Dedifferentiated amniotic fluid mesenchymal stem cell (primary cell): ENCODE results near the gene VGLL3.
"Not testable (repeated sequence)": the region's sequence is repeated elsewhere in the genome, so short reads cannot be mapped to it uniquely, and the experiment has no call there.

Source experiments
- DNase-seq: peaks from one replicate; pipeline ENCODE4 v3.0.0-alpha.2; 2016; ENCODE audit errors: extremely low spot score

VGLL3 gene

GRCh38 chr3:86990734-86991481, at the start of gene VGLL3:
TSS of gene VGLL3 (minus strand) at chr3:86991149. CDS start at chr3:86990743, 406 bp downstream.
- peak; percentile 92 for DNase-seq

GRCh38 chr3:87037652-87038051, 46.7 kb upstream of the VGLL3 start:
- no peak for DNase-seq

- DNase-seq = no peak
These were observed 45.7 kb upstream of the VGLL3 start for GRCh38 chr3:87036671-87037070.

- DNase-seq = no peak
These were observed 44.4 kb upstream of the VGLL3 start for GRCh38 chr3:87035339-87035738.

- peak; percentile 34 for DNase-seq
These were observed 42.3 kb upstream of the VGLL3 start for GRCh38 chr3:87033205-87033604.

GRCh38 chr3:87025661-87026645, 35.0 kb upstream of the VGLL3 start:
- no peak for DNase-seq

- not testable (repeated sequence) for DNase-seq
These were observed 26.4 kb upstream of the VGLL3 start for GRCh38 chr3:87017370-87017769.

GRCh38 chr3:87009271-87009670, 18.3 kb upstream of the VGLL3 start:
- no peak for DNase-seq

- DNase-seq = peak; percentile 43
These were observed 16.0 kb upstream of the VGLL3 start for GRCh38 chr3:87006844-87007439.

GRCh38 chr3:87004883-87005282, 13.9 kb upstream of the VGLL3 start:
- DNase-seq = no peak

- DNase-seq = no peak
These were observed 11.4 kb upstream of the VGLL3 start for GRCh38 chr3:87002346-87002745.

- no peak for DNase-seq
These were observed 10.6 kb upstream of the VGLL3 start for GRCh38 chr3:87001473-87002098.

GRCh38 chr3:87000940-87001339, 10.0 kb upstream of the VGLL3 start:
- DNase-seq = no peak

- DNase-seq = no peak
These were observed 7.6 kb upstream of the VGLL3 start for GRCh38 chr3:86998569-86998968.

GRCh38 chr3:86996261-86996955, 5.5 kb upstream of the VGLL3 start:
- DNase-seq = no peak

- peak; percentile 74 for DNase-seq
These were observed 4.6 kb upstream of the VGLL3 start for GRCh38 chr3:86995537-86995936.

GRCh38 chr3:86993704-86994103, 2.8 kb upstream of the VGLL3 start:
- no peak for DNase-seq

- no peak for DNase-seq
These were observed 989 bp upstream of the VGLL3 start for GRCh38 chr3:86991840-86992435.

- no peak for DNase-seq
These were observed 500 bp upstream of the VGLL3 start for GRCh38 chr3:86991482-86991815.

GRCh38 chr3:86990012-86990733, 776 bp downstream of the VGLL3 start:
- DNase-seq = no peak
